ENCODE results near the gene CPT1A. TPM values are rescaled to one million over a fixed set of nuclear protein-coding genes. Genes with fewer than 3 reads are reported as not detected.

Gene CPT1A
- total RNA-seq, 1 donor from 2014 or later: 4.1 TPM

GRCh38 chr11:68776442-68777235 lies 65.1 kb downstream of the CPT1A start:
- H3K27me3 Mint-ChIP-seq (ENCODE audit: unreplicated experiment): no peaks in the 10 kb centered on the region
- H3K36me3 Mint-ChIP-seq (ENCODE audit: unreplicated experiment): peaks cover 4% of the 10 kb centered on the region
- H3K4me3 Mint-ChIP-seq (ENCODE audit: unreplicated experiment): no peak overlapping the region

GRCh38 chr11:68775951-68776388 lies 65.7 kb downstream of the CPT1A start:
- no peaks in the 10 kb centered on the region for H3K9me3 Mint-ChIP-seq (ENCODE audit: unreplicated experiment)
- DNase-seq: no peak
- TF ChIP-seq CTCF (IDR thresholded peaks at IDR 0.05; ENCODE audit: partially characterized antibody, unreplicated experiment): no peak
- no peaks in the 10 kb centered on the region for H3K4me1 Mint-ChIP-seq (ENCODE audit: low read depth, unreplicated experiment)
- H3K27ac Mint-ChIP-seq (ENCODE audit: unreplicated experiment): no peak overlapping the region
- H3K36me3 Mint-ChIP-seq (ENCODE audit: unreplicated experiment): peaks cover 4% of the 10 kb centered on the region
- H3K4me3 Mint-ChIP-seq (ENCODE audit: unreplicated experiment): no peak overlapping the region
- H3K27me3 Mint-ChIP-seq (ENCODE audit: unreplicated experiment): no peaks in the 10 kb centered on the region

More at GRCh38 chr11:68776442-68777235, 65.1 kb downstream of the CPT1A start:
- Mint-ChIP-seq H3K4me1 (ENCODE audit: low read depth, unreplicated experiment) (no peaks in the 10 kb centered on the region), H3K27ac (ENCODE audit: unreplicated experiment) (no peak overlapping the region), H3K9me3 (ENCODE audit: unreplicated experiment) (no peaks in the 10 kb centered on the region)
- no peak for TF ChIP-seq CTCF (IDR thresholded peaks at IDR 0.05; ENCODE audit: partially characterized antibody, unreplicated experiment)
- no peak for DNase-seq

- Mint-ChIP-seq H3K27me3 (ENCODE audit: unreplicated experiment) (no peaks in the 10 kb centered on the region), H3K4me1 (ENCODE audit: low read depth, unreplicated experiment) (no peaks in the 10 kb centered on the region), H3K9me3 (ENCODE audit: unreplicated experiment) (no peaks in the 10 kb centered on the region), H3K4me3 (ENCODE audit: unreplicated experiment) (no peak overlapping the region), H3K27ac (ENCODE audit: unreplicated experiment) (no peak overlapping the region), H3K36me3 (ENCODE audit: unreplicated experiment) (peaks cover 4% of the 10 kb centered on the region)
- DNase-seq: no peak
- no peak for TF ChIP-seq CTCF (IDR thresholded peaks at IDR 0.05; ENCODE audit: partially characterized antibody, unreplicated experiment)
Measured at GRCh38 chr11:68774194-68774585, 67.5 kb downstream of the CPT1A start.

GRCh38 chr11:68773521-68774193 lies 68.1 kb downstream of the CPT1A start:
- no peak overlapping the region for H3K4me3 Mint-ChIP-seq (ENCODE audit: unreplicated experiment)
- no peaks in the 10 kb centered on the region for H3K27me3 Mint-ChIP-seq (ENCODE audit: unreplicated experiment)
- peaks cover 2% of the 10 kb centered on the region for H3K9me3 Mint-ChIP-seq (ENCODE audit: unreplicated experiment)
- no peak for TF ChIP-seq CTCF (IDR thresholded peaks at IDR 0.05; ENCODE audit: partially characterized antibody, unreplicated experiment)
- DNase-seq: no peak
- no peaks in the 10 kb centered on the region for H3K4me1 Mint-ChIP-seq (ENCODE audit: low read depth, unreplicated experiment)
- H3K36me3 Mint-ChIP-seq (ENCODE audit: unreplicated experiment): peaks cover 4% of the 10 kb centered on the region
- H3K27ac Mint-ChIP-seq (ENCODE audit: unreplicated experiment): no peak overlapping the region

- TF ChIP-seq CTCF (IDR thresholded peaks at IDR 0.05; ENCODE audit: partially characterized antibody, unreplicated experiment): no peak
- no peak overlapping the region for H3K4me3 Mint-ChIP-seq (ENCODE audit: unreplicated experiment)
- DNase-seq: no peak
- H3K4me1 Mint-ChIP-seq (ENCODE audit: low read depth, unreplicated experiment): no peaks in the 10 kb centered on the region
- H3K36me3 Mint-ChIP-seq (ENCODE audit: unreplicated experiment): peaks cover 4% of the 10 kb centered on the region
- peaks cover 2% of the 10 kb centered on the region for H3K9me3 Mint-ChIP-seq (ENCODE audit: unreplicated experiment)
- H3K27ac Mint-ChIP-seq (ENCODE audit: unreplicated experiment): no peak overlapping the region
- no peaks in the 10 kb centered on the region for H3K27me3 Mint-ChIP-seq (ENCODE audit: unreplicated experiment)
Measured at GRCh38 chr11:68772936-68773335, 68.8 kb downstream of the CPT1A start.
